DND-41 (cell line): ENCODE measurements around the gene SRPK2.

Experiments
- ATAC-seq: fragments of 200-7000 bp; cut with Tn5 transposase; 3 replicates; pipeline ENCODE4 v1.9.1; 2021; ENCODE audit warnings: low read depth; ENCODE audit not compliant: insufficient read depth
- DNase-seq: peaks from one replicate; pipeline ENCODE4 v3.0.0-alpha.2; 2020
- H2AFZ ChIP-seq: 2 replicates; pipeline ENCODE4 v1.6.0; 2012; ENCODE audit warnings: low read depth, low read length
- H3K27ac ChIP-seq: 2 replicates; pipeline ENCODE4 v1.5.1; 2012; ENCODE audit warnings: low read length, inconsistent platforms
- H3K27me3 ChIP-seq: fragments of 200-600 bp; sonication (generic); 2 replicates; pipeline ENCODE4 v1.6.0; 2012; ENCODE audit warnings: low read length, mild to moderate bottlenecking, inconsistent platforms; ENCODE audit not compliant: insufficient read depth, poor library complexity
- H3K36me3 ChIP-seq: 2 replicates; pipeline ENCODE4 v1.5.1; 2012; ENCODE audit warnings: low read length, inconsistent platforms; ENCODE audit not compliant: insufficient read depth
- H3K4me1 ChIP-seq: 2 replicates; pipeline ENCODE4 v1.5.1; 2012; ENCODE audit warnings: mild to moderate bottlenecking, low read length; ENCODE audit not compliant: insufficient read depth
- H3K4me2 ChIP-seq: 2 replicates; pipeline ENCODE4 v1.6.0; 2012; ENCODE audit warnings: mild to moderate bottlenecking, moderate library complexity, low read length, inconsistent platforms; ENCODE audit not compliant: insufficient read depth
- H3K4me3 ChIP-seq, 2 experiments: fragments of 200-600 bp in 1 of 2; shearing (Covaris generic) in 1 of 2; 2 replicates each; pipeline ENCODE4 v1.5.1; 2012 to 2016; ENCODE audit warnings: inconsistent platforms in 2 of 2, low read length in 2 of 2, mild to moderate bottlenecking in 2 of 2, low read depth in 1 of 2, moderate library complexity in 1 of 2
- H3K79me2 ChIP-seq: 2 replicates; pipeline ENCODE4 v1.6.0; 2012; ENCODE audit warnings: low read length, inconsistent platforms; ENCODE audit not compliant: insufficient read depth
- H3K9ac ChIP-seq: 2 replicates; pipeline ENCODE4 v1.6.0; 2012; ENCODE audit warnings: low read depth, mild to moderate bottlenecking, inconsistent platforms, low read length, moderate library complexity
- H3K9me3 ChIP-seq: 2 replicates; pipeline ENCODE4 v1.5.1; 2012; ENCODE audit warnings: low read length, moderate library complexity, mild to moderate bottlenecking, inconsistent platforms; ENCODE audit not compliant: insufficient read depth, severe bottlenecking
- H4K20me1 ChIP-seq: 2 replicates; pipeline ENCODE4 v1.6.0; 2012; ENCODE audit warnings: low read length; ENCODE audit not compliant: insufficient read depth
- EZH2 ChIP-seq: IDR thresholded peaks from 3 replicates; pipeline ENCODE4 v1.6.1; 2012; ENCODE audit warnings: borderline replicate concordance, low read depth, mild to moderate bottlenecking, moderate library complexity, low read length, inconsistent platforms; ENCODE audit not compliant: severe bottlenecking
- TF ChIP-seq, protein P1 (sequence below): IDR thresholded peaks from 2 replicates; pipeline ENCODE4 v1.5.1; 2012; ENCODE audit warnings: borderline replicate concordance, low read length, moderate library complexity, mild to moderate bottlenecking; ENCODE audit not compliant: poor library complexity, severe bottlenecking; ENCODE audit errors: extremely low read depth

SRPK2 gene

GRCh38 chr7:105107458-105107857 is 281.3 kb downstream of the SRPK2 start:
- H3K27ac ChIP-seq = no peak overlapping the region
- peaks cover 96% of the 10 kb centered on the region for H3K36me3 ChIP-seq
- no peaks in the 10 kb centered on the region for H3K27me3 ChIP-seq
- no peaks in the 10 kb centered on the region for H3K4me1 ChIP-seq
- H2AFZ ChIP-seq = no peak overlapping the region
- TF ChIP-seq, protein P1, sequence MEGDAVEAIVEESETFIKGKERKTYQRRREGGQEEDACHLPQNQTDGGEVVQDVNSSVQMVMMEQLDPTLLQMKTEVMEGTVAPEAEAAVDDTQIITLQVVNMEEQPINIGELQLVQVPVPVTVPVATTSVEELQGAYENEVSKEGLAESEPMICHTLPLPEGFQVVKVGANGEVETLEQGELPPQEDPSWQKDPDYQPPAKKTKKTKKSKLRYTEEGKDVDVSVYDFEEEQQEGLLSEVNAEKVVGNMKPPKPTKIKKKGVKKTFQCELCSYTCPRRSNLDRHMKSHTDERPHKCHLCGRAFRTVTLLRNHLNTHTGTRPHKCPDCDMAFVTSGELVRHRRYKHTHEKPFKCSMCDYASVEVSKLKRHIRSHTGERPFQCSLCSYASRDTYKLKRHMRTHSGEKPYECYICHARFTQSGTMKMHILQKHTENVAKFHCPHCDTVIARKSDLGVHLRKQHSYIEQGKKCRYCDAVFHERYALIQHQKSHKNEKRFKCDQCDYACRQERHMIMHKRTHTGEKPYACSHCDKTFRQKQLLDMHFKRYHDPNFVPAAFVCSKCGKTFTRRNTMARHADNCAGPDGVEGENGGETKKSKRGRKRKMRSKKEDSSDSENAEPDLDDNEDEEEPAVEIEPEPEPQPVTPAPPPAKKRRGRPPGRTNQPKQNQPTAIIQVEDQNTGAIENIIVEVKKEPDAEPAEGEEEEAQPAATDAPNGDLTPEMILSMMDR = no peak
- no peak for TF ChIP-seq EZH2
- H3K9ac ChIP-seq = no peak overlapping the region
- no peak overlapping the region for H3K4me2 ChIP-seq
- DNase-seq (no peak), ATAC-seq (no peak)
- no peak overlapping the region for H3K4me3 ChIP-seq
- peaks cover 43% of the 10 kb centered on the region for H4K20me1 ChIP-seq
- peaks cover 52% of the 10 kb centered on the region for H3K79me2 ChIP-seq
- no peaks in the 10 kb centered on the region for H3K9me3 ChIP-seq

DNA sequence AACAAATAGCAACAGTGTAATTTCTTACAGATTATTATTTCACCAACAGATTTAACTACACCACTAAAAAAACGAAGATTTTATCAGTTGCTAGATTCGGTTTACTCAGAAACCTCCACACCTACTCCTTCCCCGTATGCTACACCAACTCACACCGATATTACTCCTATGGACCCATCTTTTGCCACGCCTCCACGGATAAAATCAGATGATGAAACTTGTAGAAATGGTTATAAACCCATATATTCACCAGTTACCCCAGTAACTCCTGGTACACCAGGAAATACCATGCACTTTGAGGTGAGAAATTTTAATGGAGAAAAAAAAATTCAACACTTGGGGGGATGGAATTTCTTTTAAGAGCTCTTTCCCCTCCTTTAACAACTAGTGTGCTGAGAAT is 282.2 kb downstream of the SRPK2 start:
- no peak for TF ChIP-seq EZH2
- TF ChIP-seq, protein P1 = no peak
- Histone ChIP-seq H3K36me3 (peaks cover 94% of the 10 kb centered on the region), H3K4me1 (no peaks in the 10 kb centered on the region)

GRCh38 chr7:105105579-105105978 is 283.1 kb downstream of the SRPK2 start:
- no peaks in the 10 kb centered on the region for H3K4me1 ChIP-seq
- peaks cover 41% of the 10 kb centered on the region for H3K79me2 ChIP-seq
- no peak overlapping the region for H3K9ac ChIP-seq
- DNase-seq = no peak
- H3K36me3 ChIP-seq = peaks cover 94% of the 10 kb centered on the region
- H4K20me1 ChIP-seq = peaks cover 32% of the 10 kb centered on the region
- no peaks in the 10 kb centered on the region for H3K27me3 ChIP-seq
- H2AFZ ChIP-seq = no peak overlapping the region
- H3K4me2 ChIP-seq = no peak overlapping the region
- H3K4me3 ChIP-seq = no peak overlapping the region
- TF ChIP-seq, protein P1 = no peak
- TF ChIP-seq EZH2 = no peak
- no peak overlapping the region for H3K27ac ChIP-seq
- H3K9me3 ChIP-seq = no peaks in the 10 kb centered on the region
- ATAC-seq = no peak

More for the DNA sequence above, 282.2 kb downstream of the SRPK2 start:
- ATAC-seq (peak; percentile 23; the same call in 1 of the 3 replicates), DNase-seq (no peak)
- peaks cover 42% of the 10 kb centered on the region for H3K79me2 ChIP-seq
- H4K20me1 ChIP-seq = peaks cover 35% of the 10 kb centered on the region
- no peak overlapping the region for H2AFZ ChIP-seq
- H3K27ac ChIP-seq = no peak overlapping the region
- H3K4me2 ChIP-seq = no peak overlapping the region
- no peak overlapping the region for H3K9ac ChIP-seq
- H3K9me3 ChIP-seq = no peaks in the 10 kb centered on the region
- H3K4me3 ChIP-seq = no peak overlapping the region
- no peaks in the 10 kb centered on the region for H3K27me3 ChIP-seq
